ENCODE results near the gene PLCL1. TPM values are rescaled to one million over a fixed set of nuclear protein-coding genes. Genes with fewer than 3 reads are reported as not detected.

The PLCL1 gene
- total and polyA plus RNA-seq, 10 donors, result 0.54 to 6.5 (median 4.0) TPM

- no peak overlapping the region for H3K4me3 ChIP-seq
- no peaks in the 10 kb centered on the region for H3K9me3 ChIP-seq
- TF ChIP-seq, protein P1, sequence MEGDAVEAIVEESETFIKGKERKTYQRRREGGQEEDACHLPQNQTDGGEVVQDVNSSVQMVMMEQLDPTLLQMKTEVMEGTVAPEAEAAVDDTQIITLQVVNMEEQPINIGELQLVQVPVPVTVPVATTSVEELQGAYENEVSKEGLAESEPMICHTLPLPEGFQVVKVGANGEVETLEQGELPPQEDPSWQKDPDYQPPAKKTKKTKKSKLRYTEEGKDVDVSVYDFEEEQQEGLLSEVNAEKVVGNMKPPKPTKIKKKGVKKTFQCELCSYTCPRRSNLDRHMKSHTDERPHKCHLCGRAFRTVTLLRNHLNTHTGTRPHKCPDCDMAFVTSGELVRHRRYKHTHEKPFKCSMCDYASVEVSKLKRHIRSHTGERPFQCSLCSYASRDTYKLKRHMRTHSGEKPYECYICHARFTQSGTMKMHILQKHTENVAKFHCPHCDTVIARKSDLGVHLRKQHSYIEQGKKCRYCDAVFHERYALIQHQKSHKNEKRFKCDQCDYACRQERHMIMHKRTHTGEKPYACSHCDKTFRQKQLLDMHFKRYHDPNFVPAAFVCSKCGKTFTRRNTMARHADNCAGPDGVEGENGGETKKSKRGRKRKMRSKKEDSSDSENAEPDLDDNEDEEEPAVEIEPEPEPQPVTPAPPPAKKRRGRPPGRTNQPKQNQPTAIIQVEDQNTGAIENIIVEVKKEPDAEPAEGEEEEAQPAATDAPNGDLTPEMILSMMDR (IDR thresholded peaks at IDR 0.05 in 8 of 11, conservative IDR thresholded peaks at IDR 0.05 in 3 of 11), result no peak
- TF ChIP-seq POLR2AphosphoS5 (IDR thresholded peaks at IDR 0.05), result no peak
- no peak for TF ChIP-seq POLR2A (IDR thresholded peaks at IDR 0.05)
- no peak for DNase-seq
- H3K27me3 ChIP-seq (replicated peaks in 1 of 7), result peaks cover 0 to 7% (median 0%) of the 10 kb centered on the region in 7 donors
- H3K27ac ChIP-seq, result no peak overlapping the region
- peaks cover 0 to 5% (median 0%) of the 10 kb centered on the region in 6 donors for H3K4me1 ChIP-seq
- intact Hi-C loops (cut with DNase I; ENCODE audit: low total_unique reads), result no loop called here
- H3K36me3 ChIP-seq, result no peaks in the 10 kb centered on the region
Observed at GRCh38 chr2:197949224-197949623, 144.8 kb downstream of the PLCL1 start.

GRCh38 chr2:197950006-197950405, 145.6 kb downstream of the PLCL1 start:
- 85 to 93% (median 91%) methylated on average over 3 of the region's 3 CpGs for WGBS, 5 donors
- no peak for DNase-seq
- Histone ChIP-seq H3K4me3 (no peak overlapping the region), H3K4me1 (peaks cover 0 to 11% (median 4%) of the 10 kb centered on the region in 6 donors), H3K36me3 (no peaks in the 10 kb centered on the region), H3K9me3 (no peaks in the 10 kb centered on the region), H3K27me3 (replicated peaks in 1 of 7) (peaks cover 0 to 7% (median 0%) of the 10 kb centered on the region in 7 donors), H3K27ac (no peak overlapping the region)
- intact Hi-C loops (cut with DNase I; ENCODE audit: low total_unique reads), result no loop called here
- TF ChIP-seq, protein P1 (IDR thresholded peaks at IDR 0.05 in 8 of 11, conservative IDR thresholded peaks at IDR 0.05 in 3 of 11), result no peak
- TF ChIP-seq POLR2A (IDR thresholded peaks at IDR 0.05), result no peak
- no peak for TF ChIP-seq POLR2AphosphoS5 (IDR thresholded peaks at IDR 0.05)

GRCh38 chr2:197950724-197951123, 146.3 kb downstream of the PLCL1 start:
- no peaks in the 10 kb centered on the region for H3K36me3 ChIP-seq

DNA sequence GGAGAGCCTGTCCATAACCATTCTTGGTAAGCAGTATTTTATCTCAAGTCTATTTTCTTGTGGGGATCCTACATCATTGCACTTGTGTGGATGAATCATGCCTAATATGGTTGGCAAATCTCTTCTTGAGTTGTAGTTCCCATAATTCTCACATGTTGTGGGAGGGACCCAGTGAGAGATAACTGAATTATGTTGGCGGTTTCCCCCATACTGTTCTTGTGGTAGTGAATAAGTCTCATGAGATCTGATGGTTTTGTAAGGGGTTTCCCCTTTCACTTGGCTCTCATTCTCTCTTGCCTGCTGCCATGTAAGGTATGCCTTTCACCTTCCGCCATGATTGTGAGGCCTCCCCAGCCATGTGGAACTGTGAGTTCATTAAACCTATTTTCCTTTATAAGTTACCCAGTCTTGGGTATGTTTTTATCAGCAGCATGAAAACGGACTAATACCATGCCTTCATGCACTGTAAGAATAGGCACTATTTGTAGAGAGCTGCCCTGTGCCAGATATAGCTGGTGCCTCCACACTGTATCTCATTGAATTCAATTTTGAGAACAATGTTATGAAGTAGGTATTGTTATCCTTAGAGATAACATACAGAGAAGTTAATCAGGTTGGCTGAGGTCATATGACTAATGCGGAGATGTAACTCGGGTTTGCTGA, 148.3 kb downstream of the PLCL1 start:
- H3K27me3 ChIP-seq (replicated peaks in 1 of 7), result peaks cover 0 to 7% (median 0%) of the 10 kb centered on the region in 7 donors
- WGBS, 5 donors, result 82 to 89% (median 88%) methylated on average over 5 of the region's 5 CpGs
- TF ChIP-seq POLR2AphosphoS5 (IDR thresholded peaks at IDR 0.05) (no peak), POLR2A (IDR thresholded peaks at IDR 0.05) (no peak)
- TF ChIP-seq, protein P1 (IDR thresholded peaks at IDR 0.05 in 8 of 11, conservative IDR thresholded peaks at IDR 0.05 in 3 of 11), result no peak
- no peaks in the 10 kb centered on the region for H3K36me3 ChIP-seq
- peaks cover 0 to 11% (median 4%) of the 10 kb centered on the region in 6 donors for H3K4me1 ChIP-seq
- intact Hi-C loops (cut with DNase I; ENCODE audit: low total_unique reads), result no loop called here
- peaks cover 0 to 12% (median 6%) of the 10 kb centered on the region in 8 donors for H3K9me3 ChIP-seq
- DNase-seq, result no peak
- H3K4me3 ChIP-seq, result no peak overlapping the region
- H3K27ac ChIP-seq, result no peak overlapping the region

More at GRCh38 chr2:197950724-197951123, 146.3 kb downstream of the PLCL1 start:
- Histone ChIP-seq H3K27ac (no peak overlapping the region), H3K9me3 (peaks cover 0 to 5% (median under 1%) of the 10 kb centered on the region in 8 donors), H3K27me3 (replicated peaks in 1 of 7) (peaks cover 0 to 7% (median 0%) of the 10 kb centered on the region in 7 donors), H3K4me3 (no peak overlapping the region), H3K4me1 (peaks cover 0 to 11% (median 4%) of the 10 kb centered on the region in 6 donors)
- intact Hi-C loops (cut with DNase I; ENCODE audit: low total_unique reads), result no loop called here
- WGBS, 5 donors, result 73 to 90% (median 86%) methylated on average over 1 of the region's 1 CpG
- DNase-seq, result no peak
- TF ChIP-seq POLR2AphosphoS5 (IDR thresholded peaks at IDR 0.05), result no peak
- TF ChIP-seq, protein P1 (IDR thresholded peaks at IDR 0.05 in 8 of 11, conservative IDR thresholded peaks at IDR 0.05 in 3 of 11), result no peak
- no peak for TF ChIP-seq POLR2A (IDR thresholded peaks at IDR 0.05)
